ENCODE data around the gene PALM3. TPM values are rescaled to one million over a fixed set of nuclear protein-coding genes. Genes with fewer than 3 reads are reported as not detected.

Gene PALM3
- total RNA-seq, 1 donor from 2014 or later, result 8.1 TPM

DNA sequence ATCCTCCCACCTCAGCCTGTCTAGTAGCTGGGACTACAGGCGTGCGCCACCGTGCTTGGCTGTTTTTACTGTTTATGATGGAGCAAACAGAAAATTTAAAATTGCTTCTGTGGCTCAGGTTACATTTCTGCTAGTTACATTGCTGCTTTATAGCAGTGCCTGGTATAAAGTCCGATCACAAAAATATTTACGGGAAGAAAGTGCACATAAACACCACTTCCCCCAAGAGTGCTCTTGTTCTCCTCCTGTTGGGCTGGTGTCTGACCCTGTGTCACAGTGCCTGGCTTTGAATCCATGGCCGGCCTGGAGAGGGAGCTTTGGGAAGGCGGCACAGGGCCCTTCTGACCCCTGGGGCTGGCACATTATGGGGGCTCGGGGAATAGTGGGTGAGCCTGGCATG is 43.8 kb upstream of the PALM3 start:
- Mint-ChIP-seq H3K27me3 (no peaks in the 10 kb centered on the region), H3K9me3 (no peaks in the 10 kb centered on the region), H3K4me1 (ENCODE audit: unreplicated experiment) (no peaks in the 10 kb centered on the region), H3K4me3 (no peak overlapping the region), H3K27ac (no peak overlapping the region), H3K36me3 (peaks cover 2% of the 10 kb centered on the region)
- no peak for DNase-seq (ENCODE audit: extremely low spot score, unreplicated experiment)
- TF ChIP-seq, protein P1, sequence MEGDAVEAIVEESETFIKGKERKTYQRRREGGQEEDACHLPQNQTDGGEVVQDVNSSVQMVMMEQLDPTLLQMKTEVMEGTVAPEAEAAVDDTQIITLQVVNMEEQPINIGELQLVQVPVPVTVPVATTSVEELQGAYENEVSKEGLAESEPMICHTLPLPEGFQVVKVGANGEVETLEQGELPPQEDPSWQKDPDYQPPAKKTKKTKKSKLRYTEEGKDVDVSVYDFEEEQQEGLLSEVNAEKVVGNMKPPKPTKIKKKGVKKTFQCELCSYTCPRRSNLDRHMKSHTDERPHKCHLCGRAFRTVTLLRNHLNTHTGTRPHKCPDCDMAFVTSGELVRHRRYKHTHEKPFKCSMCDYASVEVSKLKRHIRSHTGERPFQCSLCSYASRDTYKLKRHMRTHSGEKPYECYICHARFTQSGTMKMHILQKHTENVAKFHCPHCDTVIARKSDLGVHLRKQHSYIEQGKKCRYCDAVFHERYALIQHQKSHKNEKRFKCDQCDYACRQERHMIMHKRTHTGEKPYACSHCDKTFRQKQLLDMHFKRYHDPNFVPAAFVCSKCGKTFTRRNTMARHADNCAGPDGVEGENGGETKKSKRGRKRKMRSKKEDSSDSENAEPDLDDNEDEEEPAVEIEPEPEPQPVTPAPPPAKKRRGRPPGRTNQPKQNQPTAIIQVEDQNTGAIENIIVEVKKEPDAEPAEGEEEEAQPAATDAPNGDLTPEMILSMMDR (conservative IDR thresholded peaks at IDR 0.05), result no peak

DNA sequence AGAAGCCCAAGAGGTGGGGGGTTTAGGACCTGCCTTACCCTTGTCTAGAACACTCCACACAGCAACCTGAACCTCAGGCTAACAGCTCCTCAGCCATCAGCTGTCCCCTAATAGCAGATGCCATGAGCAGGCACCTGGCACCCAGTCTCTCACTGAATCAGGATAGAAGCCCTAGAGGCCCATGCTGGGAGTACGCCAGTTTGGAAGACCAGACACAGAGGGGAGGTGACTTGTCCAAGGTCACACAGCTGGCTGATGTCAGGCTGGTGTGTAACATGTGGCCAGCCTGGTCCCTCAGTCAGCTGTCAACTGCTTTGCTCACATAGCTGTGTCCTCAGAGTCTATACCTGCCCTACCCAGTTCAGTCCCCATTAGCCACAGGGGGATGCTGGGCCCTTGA is 41.4 kb upstream of the PALM3 start:
- H3K9me3 Mint-ChIP-seq, result no peaks in the 10 kb centered on the region
- TF ChIP-seq, protein P1 (conservative IDR thresholded peaks at IDR 0.05), result no peak
- peaks cover 3% of the 10 kb centered on the region for H3K36me3 Mint-ChIP-seq
- no peak for DNase-seq (ENCODE audit: extremely low spot score, unreplicated experiment)
- no peaks in the 10 kb centered on the region for H3K4me1 Mint-ChIP-seq (ENCODE audit: unreplicated experiment)
- no peaks in the 10 kb centered on the region for H3K27me3 Mint-ChIP-seq
- no peak overlapping the region for H3K27ac Mint-ChIP-seq
- H3K4me3 Mint-ChIP-seq, result no peak overlapping the region

DNA sequence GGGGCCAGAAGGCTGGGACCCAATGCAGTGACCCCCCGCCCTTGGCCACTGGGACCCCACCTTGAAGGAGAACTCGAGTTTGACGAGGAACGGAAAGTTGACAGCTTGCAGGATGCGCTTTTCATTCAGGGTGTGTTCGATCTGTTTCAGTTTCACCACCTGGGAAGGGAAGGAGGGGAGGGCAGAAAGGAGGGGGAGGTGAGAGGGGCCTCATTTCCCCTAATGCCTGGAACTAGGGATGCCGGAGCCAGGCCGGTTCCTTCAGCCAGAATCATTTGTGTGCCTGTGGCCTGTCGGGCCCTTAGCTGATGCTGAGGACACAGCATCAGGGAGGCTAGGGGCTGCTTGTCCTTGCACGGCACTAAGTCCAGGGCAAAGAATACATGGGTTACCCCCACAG is 40.9 kb upstream of the PALM3 start:
- no peak overlapping the region for H3K4me3 Mint-ChIP-seq
- no peaks in the 10 kb centered on the region for H3K9me3 Mint-ChIP-seq
- peaks cover 3% of the 10 kb centered on the region for H3K36me3 Mint-ChIP-seq

DNA sequence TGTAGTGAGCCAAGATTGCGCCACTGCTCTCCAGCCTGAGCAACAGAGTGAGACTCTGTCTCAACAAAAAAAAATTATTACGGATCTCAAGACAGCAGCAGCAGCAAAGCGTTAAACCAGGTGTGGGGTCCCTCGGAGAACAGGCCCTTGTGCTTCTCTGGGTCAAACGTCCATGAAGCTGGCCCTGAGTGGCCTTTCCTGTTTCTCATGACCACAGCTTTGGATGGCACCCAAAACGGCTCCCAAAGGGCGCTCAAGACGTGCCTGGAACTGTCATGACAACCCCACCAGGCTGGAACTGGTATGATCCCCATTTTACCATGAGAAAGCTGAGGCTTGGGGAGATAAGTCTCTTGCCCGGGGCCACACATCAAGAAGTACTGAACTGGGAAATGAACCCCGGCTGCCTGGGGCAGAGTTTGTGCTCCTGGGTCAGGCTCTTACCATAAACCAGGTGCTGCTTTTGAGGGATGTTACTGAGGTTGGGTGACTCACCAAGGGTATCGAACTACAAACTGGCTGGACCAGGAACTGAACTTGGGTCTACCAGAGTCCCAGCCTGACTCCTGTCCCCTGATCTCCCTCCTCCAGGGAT is 40.3 kb upstream of the PALM3 start:
- Mint-ChIP-seq H3K9me3 (no peaks in the 10 kb centered on the region), H3K36me3 (peaks cover 4% of the 10 kb centered on the region), H3K27me3 (no peaks in the 10 kb centered on the region), H3K4me1 (ENCODE audit: unreplicated experiment) (no peaks in the 10 kb centered on the region), H3K27ac (no peak overlapping the region), H3K4me3 (no peak overlapping the region)
- TF ChIP-seq, protein P1 (conservative IDR thresholded peaks at IDR 0.05), result no peak
- DNase-seq (ENCODE audit: extremely low spot score, unreplicated experiment), result no peak

More for the DNA sequence above, 40.9 kb upstream of the PALM3 start:
- no peaks in the 10 kb centered on the region for H3K4me1 Mint-ChIP-seq (ENCODE audit: unreplicated experiment)
- TF ChIP-seq, protein P1 (conservative IDR thresholded peaks at IDR 0.05), result no peak
- no peak overlapping the region for H3K27ac Mint-ChIP-seq
- no peaks in the 10 kb centered on the region for H3K27me3 Mint-ChIP-seq
- no peak for DNase-seq (ENCODE audit: extremely low spot score, unreplicated experiment)

DNA sequence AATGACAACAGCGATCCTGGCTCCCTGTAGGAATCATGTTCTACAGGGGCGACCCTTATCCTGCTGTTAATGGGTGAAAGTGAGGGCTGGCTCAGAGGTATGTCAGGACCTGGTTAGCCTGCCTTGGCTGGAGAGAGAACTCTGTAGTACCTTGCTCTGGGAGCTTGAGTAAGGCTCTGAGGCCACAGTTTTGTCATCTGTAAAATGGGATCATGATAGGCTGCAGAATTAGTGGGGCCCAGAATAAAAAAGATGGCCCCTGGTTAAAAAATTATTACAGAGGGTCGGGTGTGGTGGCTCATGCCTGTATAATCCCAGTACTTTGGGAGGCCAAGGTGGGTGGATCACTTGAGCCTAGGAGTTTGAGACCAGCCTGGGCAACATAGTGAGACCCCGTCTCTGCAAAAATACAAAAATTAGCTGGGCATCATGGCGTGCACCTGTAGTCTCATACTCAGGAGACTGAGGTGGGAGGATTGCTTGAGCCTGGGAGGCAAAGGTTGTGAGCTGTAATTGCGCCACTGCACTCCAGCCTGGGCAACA is 39.2 kb upstream of the PALM3 start:
- TF ChIP-seq, protein P1 (conservative IDR thresholded peaks at IDR 0.05), result no peak
- H3K27ac Mint-ChIP-seq, result no peak overlapping the region
- H3K4me1 Mint-ChIP-seq (ENCODE audit: unreplicated experiment), result no peaks in the 10 kb centered on the region
- no peak for DNase-seq (ENCODE audit: extremely low spot score, unreplicated experiment)
- no peaks in the 10 kb centered on the region for H3K27me3 Mint-ChIP-seq
- peaks cover 10% of the 10 kb centered on the region for H3K36me3 Mint-ChIP-seq
- no peak overlapping the region for H3K4me3 Mint-ChIP-seq
- H3K9me3 Mint-ChIP-seq, result no peaks in the 10 kb centered on the region
